RPMI8226 (cell line): ENCODE measurements around the gene RPL9.
"Not testable (repeated sequence)": the region's sequence is repeated elsewhere in the genome, so short reads cannot be mapped to it uniquely, and the experiment has no call there.

Experiments
- DNase-seq: peaks from one replicate; pipeline ENCODE4 v3.0.0-alpha.2; 2015

Gene RPL9

DNA sequence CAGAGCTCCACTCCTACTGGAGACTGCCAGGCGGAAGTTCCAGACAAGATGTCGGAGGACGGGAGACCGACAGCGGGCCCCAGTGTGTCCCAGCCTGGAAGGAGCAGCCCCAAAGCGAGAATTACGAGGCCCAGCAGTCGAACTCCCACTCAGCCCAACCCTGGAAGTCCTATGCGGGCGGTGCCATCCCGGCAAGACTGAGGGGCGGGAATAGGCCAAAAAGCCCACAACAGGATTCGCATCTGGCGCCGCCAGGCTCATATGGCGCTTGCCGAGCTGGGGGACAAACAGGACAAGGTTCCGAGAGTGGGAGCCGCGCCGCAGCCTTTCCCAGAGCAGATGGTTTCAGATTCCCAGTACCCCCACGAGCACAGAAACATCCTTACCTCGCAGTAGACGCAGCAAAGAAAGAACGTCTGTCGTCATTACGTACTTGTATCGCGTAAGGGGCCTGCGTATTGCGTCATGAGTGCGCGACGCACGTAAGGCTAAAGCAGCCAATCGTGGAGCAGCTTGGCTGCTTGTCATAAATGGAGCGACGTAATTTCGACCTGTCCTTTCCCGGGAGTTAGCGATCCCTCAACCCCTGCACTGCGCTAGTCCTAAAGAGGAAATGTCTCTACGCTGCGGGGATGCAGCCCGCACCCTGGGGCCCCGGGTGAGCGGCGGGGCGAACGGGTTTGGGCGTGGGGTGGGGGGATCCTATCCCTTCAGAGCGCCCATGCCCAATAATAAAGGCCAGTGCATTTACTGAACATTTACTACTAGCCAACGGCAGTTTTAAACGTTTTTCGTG, at the start of gene RPL9, which contains the start of gene LIAS:
Gene RPL9 (minus strand): TSS at position 418 of the 796 bp plus-strand sequence. CDS start 483 bp downstream, outside the sequence.
Gene LIAS (plus strand): TSS at position 552 of the 796 bp plus-strand sequence. CDS start 62 bp downstream, at position 614.
- peak; percentile 96 for DNase-seq

DNA sequence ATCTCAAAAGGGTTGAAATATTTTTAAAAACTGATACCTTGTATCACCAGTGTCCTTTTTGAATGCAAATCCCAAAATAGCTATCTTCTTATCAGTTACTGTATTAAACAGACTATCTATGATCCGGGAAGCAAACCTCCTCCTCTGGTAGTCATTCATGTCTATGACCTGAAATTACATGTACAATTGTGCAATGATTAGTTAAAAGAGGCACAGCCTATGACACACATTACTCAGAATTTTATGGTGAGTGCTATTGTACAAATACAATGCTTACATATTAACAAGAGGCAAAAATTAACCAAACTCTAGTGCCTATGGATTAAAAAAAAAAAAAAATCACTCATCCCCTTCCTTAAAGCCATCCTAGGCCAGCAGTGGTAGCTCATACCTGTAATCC, 46.9 kb upstream of the RPL9 start:
- DNase-seq: no peak

GRCh38 chr4:39504538-39504937, 45.8 kb upstream of the RPL9 start:
- DNase-seq: no peak

DNA sequence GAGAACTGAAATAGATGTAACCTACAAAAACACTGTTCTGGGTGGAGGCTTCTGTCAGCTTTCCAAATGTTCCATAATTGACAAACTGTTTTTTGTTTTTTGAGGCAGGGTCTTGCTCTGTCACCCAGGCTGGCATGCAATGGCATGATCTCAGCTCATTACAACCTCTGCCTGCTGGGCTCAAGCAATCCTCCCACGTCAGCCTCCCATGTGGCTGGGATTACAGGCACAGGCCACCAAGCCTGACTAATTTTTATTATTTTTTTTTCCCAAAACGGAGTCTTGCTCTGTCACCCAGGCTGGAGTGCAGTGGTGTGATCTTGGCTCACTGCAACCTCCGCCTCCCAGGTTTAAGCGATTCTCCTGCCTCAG, 43.9 kb upstream of the RPL9 start:
- DNase-seq: not testable (repeated sequence)

GRCh38 chr4:39502019-39502663, 43.4 kb upstream of the RPL9 start:
- DNase-seq: no peak

DNA sequence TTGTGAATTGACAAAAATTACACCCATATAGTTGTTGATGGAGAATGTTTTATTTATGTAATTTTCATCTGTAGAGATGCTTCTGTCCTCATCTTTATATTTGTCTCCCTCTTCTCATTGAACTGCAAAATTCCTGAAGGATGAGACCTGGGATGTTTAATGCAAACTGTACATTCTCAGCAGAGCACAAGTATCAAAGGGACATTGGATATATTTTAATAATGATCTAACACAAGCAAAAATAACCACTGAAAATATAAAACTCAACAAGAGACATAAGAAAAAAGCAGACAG, 40.0 kb upstream of the RPL9 start:
- no peak for DNase-seq

DNA sequence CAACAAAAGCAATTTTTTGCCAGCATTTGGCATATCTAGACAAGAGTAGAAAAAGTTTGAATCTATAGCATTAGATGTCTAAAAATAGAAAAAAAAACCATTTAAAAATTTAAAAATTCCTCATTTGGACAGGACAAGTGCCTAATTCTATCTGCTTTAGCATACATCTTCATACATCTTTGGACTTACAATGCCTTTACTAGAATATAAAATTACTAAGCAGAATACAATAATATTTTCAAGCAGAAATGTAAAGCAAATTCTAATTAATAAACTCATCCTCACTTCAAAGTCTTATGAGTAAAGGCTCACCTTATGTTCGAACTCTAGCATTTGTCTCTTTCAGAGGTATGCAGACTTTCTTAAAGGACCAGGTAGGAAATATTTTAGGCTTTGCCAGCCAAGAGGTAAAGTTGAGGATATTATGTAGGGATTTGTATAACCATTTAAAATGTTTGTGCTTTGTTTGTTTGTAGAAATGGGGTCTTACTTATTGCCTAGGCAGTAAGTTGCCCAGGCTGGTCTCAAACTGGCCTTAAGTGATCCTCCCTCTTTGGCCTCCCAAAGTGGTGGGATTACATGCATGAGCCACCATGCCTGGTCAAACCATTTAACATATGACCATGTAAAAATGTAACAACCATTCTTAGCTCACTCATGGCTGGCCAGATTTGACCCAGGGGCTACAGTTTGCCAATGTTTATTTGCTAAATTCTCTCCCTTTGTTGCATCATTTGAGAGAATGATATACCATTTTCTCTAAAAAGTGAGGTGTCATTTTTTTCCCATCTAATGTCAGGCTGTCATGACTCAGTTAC, 39.4 kb upstream of the RPL9 start:
- no peak for DNase-seq

DNA sequence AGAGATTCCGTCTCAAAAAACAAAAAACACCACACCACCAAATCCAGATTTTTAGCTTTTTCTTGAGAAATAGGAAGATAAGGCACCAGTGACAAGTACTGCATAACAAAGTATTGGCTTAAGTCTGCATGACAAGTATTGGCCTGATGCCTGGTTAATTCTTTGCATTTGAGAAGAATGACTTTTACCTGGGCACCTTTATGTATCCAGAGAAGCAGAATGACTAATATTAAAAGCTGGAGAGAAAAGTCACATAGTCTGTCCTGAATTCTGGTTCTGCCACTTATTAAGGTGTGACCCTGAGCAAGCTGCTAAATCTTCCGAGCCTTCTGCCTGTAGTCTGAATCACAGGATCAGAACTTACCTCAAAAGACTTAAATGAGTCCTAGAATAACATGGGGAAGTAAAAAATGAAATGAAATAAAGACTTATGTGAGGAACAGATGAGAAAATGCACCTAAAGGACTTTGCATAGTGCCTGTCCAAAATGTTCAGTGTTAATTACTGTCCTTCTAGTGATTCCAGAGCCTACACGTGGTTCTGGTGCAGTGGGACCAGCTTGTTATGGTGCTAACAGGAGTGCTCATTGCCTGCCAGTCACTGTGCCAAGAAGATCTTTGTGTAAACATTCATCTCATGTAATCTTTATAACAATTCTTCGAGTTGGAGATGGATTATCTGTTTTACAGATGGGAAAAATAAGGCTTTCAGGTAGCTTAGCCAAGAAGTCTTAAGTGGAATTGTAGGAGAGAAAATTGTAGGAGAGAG, 36.9 kb upstream of the RPL9 start:
- DNase-seq: no peak

DNA sequence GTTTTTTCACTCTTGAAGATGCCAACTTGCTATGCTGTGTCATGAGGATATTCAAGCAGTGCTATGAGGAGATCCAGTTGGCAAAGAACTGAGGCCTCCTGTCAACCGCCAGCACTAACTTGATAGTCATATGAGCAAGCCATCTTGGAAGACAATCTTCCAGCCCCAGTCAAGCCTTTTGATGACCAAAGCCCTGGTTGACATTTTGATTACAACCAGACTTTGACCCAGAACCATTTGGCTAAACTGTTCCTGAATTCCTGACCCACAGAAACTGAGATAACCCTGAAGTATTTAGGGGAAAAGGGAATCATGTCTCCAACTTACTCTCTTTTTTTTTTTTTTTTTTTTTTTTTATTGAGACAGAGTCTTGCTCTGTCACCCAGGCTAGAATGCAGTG, 35.6 kb upstream of the RPL9 start:
- no peak for DNase-seq

GRCh38 chr4:39490322-39490721, 31.6 kb upstream of the RPL9 start:
- no peak for DNase-seq

GRCh38 chr4:39486221-39486804, 27.6 kb upstream of the RPL9 start:
- no peak for DNase-seq

- no peak for DNase-seq
Observed at GRCh38 chr4:39484582-39485272, 26.0 kb upstream of the RPL9 start.

DNA sequence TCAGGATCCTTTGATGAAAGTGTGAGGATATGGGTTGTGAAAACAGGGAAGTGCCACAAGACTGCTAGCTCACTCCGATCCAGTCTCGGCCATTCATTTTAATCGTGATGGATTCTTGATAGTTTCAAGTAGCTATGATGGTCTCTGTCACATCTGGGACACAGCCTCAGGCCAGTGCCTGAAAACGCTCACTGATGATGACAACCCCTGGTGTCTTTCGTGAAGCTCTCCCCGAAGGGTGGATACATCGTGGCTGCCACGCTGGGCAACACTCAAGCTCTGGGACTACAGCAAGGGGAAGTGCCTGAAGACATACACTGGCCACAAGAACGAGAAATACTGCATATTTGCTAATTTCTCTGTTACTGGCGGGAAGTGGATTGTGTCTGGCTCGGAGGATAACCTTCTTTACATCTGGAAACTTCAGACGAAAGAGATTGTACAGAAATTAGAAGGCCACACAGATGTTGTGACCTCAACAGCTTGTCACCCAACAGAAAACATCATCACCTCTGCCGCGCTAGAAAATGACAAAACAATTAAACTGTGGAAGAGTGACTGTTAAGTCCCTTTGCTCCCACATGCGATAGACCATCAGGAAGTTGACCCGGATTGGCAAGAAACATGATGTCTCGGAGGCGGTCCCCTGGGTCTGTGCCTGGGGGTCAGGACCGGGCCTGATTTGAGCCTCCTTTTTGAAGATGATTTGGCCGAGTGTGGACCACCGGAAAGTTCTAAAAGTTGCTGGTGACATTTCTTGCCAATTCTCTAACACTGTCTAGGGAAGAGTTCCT, 22.4 kb upstream of the RPL9 start:
- no peak for DNase-seq

DNA sequence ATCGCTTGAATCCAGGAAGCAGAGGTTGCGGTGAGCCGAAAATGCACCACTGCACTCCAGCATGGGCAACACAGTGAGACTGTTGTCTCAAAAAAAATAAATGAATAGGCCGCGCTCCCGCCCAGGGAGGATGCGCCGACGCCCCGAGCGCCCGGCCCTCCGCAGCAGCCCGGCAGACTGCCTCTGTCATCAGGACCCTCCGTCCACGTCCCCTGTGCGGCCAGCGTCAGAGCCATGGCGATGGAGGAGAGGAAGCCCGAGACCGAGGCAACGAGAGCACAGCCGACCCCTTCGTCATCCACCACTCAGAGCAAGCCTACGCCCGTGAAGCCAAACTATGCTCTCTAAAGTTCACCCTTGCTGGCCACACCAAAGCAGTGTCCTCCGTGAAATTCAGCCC, 21.5 kb upstream of the RPL9 start:
- DNase-seq: no peak

DNA sequence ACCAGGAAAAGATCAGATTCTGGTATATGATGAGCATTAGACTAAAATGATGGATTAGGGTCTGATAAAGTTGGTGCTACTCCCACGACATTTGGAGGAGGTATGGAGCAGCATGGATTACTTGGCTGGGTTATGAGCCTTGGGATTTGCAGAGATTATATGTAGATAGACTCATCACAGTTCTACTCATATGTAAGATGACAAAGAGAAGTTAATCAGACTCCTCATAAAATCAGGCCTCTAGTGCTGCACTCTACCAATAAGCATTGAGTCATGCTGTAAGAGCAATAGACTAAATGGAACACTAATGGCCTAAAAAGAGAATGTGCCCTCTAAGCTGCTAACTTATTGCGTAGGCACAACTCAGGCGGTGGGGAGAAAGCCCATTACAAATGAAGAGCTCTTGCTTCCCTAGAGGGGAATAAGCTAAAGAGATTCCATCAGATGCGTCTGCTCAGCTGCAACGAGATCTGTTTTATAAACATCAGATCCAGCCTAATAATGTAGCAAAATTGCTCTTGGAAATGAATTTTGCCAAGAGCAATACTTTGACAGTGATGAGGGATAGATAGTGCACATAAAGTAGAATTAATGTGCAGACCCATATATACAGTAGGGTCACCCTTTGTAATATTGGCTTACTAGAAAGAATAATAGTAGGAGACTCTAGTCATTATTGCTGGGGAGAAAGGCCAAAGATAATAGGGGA, 17.6 kb upstream of the RPL9 start:
- no peak for DNase-seq

DNA sequence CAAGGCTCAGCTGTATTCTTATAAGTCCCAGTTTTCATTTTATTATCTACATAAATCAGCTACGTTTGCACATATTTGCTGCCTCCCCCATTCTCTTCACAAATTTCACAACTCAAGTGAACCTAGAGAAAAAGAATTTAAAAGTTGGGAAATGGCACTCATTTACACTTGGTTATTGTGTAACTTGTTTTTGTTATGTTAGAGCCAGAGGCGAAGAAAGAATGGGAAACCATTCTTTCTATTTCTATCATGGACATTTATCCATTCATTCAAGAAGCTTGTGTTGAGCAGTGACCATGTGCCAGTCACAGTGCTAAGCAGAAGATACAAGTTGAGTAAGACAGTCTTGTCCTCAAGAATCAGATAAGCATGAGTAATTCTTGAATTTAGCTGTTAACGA, 13.7 kb upstream of the RPL9 start:
- no peak for DNase-seq

- DNase-seq: no peak
Observed at GRCh38 chr4:39470402-39470801, 11.7 kb upstream of the RPL9 start.

- DNase-seq: peak; percentile 58
Observed at GRCh38 chr4:39469429-39470077, 10.8 kb upstream of the RPL9 start.

DNA sequence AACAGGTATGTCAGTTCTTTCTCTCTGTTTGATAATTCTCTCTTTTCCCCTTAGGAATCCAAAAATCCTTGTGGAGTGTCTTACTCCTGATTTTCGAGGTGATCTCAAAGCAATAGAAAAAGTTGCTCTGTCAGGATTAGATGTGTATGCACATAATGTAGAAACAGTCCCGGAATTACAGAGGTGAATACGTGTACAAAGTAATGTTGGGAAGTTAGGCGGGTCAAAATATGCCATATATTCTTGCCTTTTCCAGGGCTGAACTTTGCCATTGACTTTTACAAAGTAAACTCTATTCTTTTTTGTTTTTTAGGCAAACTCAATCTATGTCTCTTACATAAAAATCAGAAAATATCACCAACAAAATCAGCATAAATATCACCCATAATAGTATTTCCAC, 8.7 kb upstream of the RPL9 start:
- DNase-seq: no peak

DNA sequence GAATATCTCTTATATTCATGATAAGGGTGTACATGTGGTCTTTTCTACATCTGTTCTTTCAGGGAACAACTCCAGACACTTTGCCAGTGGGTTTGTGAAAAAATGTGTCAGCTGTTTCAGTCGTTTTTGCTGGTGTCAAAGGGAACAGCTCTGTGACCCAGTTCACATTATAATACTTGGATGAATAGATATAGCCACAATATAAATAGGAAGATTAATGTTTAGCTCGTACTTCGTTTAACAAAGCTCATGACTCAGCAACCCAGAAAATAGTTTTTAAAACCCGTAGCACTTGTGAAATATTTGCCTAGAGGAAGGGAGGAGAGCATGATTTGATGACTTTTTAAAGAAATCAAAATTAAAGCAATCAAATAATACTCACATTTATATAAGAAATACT, 8.0 kb upstream of the RPL9 start:
- DNase-seq: no peak
